H9 (cell line): ENCODE results near the gene RNF113B. TPM values are rescaled to one million over a fixed set of nuclear protein-coding genes. Genes with fewer than 3 reads are reported as not detected.
A peak's percentile ranks its signal among the peaks of the same experiment; 100 is the strongest.

ENCODE experiments used
- DNase-seq: peaks from one replicate; pipeline ENCODE4 v3.0.0-alpha.2; 2017
- H2AFZ ChIP-seq: one replicate; pipeline ENCODE4 v1.6.1; 2013; ENCODE audit warnings: mild to moderate bottlenecking, low read length, control low read depth, moderate library complexity
- H2AK5ac ChIP-seq: 2 replicates; pipeline ENCODE4 v1.6.1; 2013; ENCODE audit warnings: low read length, control low read depth, mixed read lengths; ENCODE audit not compliant: insufficient read length
- H2BK120ac ChIP-seq: one replicate; pipeline ENCODE4 v1.6.1; 2013; ENCODE audit warnings: low read depth, mild to moderate bottlenecking, low read length, control low read depth, inconsistent platforms; ENCODE audit not compliant: poor library complexity, severe bottlenecking
- H2BK12ac ChIP-seq: 2 replicates; pipeline ENCODE4 v1.6.1; 2013; ENCODE audit warnings: low read length, control low read depth, mixed read lengths, low read depth; ENCODE audit not compliant: insufficient read length
- H2BK15ac ChIP-seq: 2 replicates; pipeline ENCODE4 v1.6.1; 2013; ENCODE audit warnings: low read depth, low read length, control low read depth
- H2BK20ac ChIP-seq: one replicate; pipeline ENCODE4 v1.6.1; 2013; ENCODE audit warnings: low read depth, mild to moderate bottlenecking, low read length, control low read depth, inconsistent platforms; ENCODE audit not compliant: poor library complexity, severe bottlenecking
- H2BK5ac ChIP-seq: 2 replicates; pipeline ENCODE4 v1.6.1; 2013; ENCODE audit warnings: low read length, control low read depth, mixed read lengths; ENCODE audit not compliant: insufficient read length
- H3K14ac ChIP-seq: 2 replicates; pipeline ENCODE4 v1.6.1; 2013; ENCODE audit warnings: low read length, control low read depth; ENCODE audit not compliant: insufficient read depth
- H3K18ac ChIP-seq: 2 replicates; pipeline ENCODE4 v1.6.1; 2013; ENCODE audit warnings: low read depth, mild to moderate bottlenecking, mixed read lengths, low read length, control low read depth; ENCODE audit not compliant: insufficient read length
- H3K23ac ChIP-seq: 2 replicates; pipeline ENCODE4 v1.6.1; 2013; ENCODE audit warnings: low read length, control low read depth, mixed read lengths, low read depth; ENCODE audit not compliant: insufficient read length
- H3K23me2 ChIP-seq: 2 replicates; pipeline ENCODE4 v1.6.1; 2013; ENCODE audit warnings: low read depth, mild to moderate bottlenecking, mixed read lengths, low read length, control low read depth; ENCODE audit not compliant: insufficient read length, poor library complexity, severe bottlenecking
- H3K27ac ChIP-seq: 2 replicates; pipeline ENCODE4 v1.5.1; 2013; ENCODE audit warnings: low read length, control low read depth, mixed read lengths, low read depth; ENCODE audit not compliant: insufficient read length
- H3K27me3 ChIP-seq: 2 replicates; pipeline ENCODE4 v1.6.1; 2013; ENCODE audit warnings: low read length, control low read depth, inconsistent platforms; ENCODE audit not compliant: insufficient read depth
- H3K4ac ChIP-seq: 2 replicates; pipeline ENCODE4 v1.6.1; 2013; ENCODE audit warnings: low read depth, mild to moderate bottlenecking, control low read depth, inconsistent platforms, low read length, moderate library complexity
- H3K4me1 ChIP-seq: 2 replicates; pipeline ENCODE4 v1.6.1; 2013; ENCODE audit warnings: low read length, control low read depth, inconsistent platforms; ENCODE audit not compliant: insufficient read depth
- H3K4me2 ChIP-seq: 2 replicates; pipeline ENCODE4 v1.6.1; 2013; ENCODE audit warnings: low read length, control low read depth, mixed read lengths; ENCODE audit not compliant: insufficient read length, insufficient read depth
- H3K56ac ChIP-seq: 2 replicates; pipeline ENCODE4 v1.6.1; 2013; ENCODE audit warnings: low read depth, mild to moderate bottlenecking, mixed read lengths, low read length, control low read depth; ENCODE audit not compliant: insufficient read length
- H3K79me1 ChIP-seq: 2 replicates; pipeline ENCODE4 v1.6.1; 2013; ENCODE audit warnings: low read depth, mild to moderate bottlenecking, moderate library complexity, low read length, control low read depth, inconsistent platforms; ENCODE audit not compliant: insufficient read depth, poor library complexity, severe bottlenecking
- H3K79me2 ChIP-seq: 2 replicates; pipeline ENCODE4 v1.6.1; 2013; ENCODE audit warnings: low read length, control low read depth, inconsistent platforms; ENCODE audit not compliant: insufficient read depth
- H3K9ac ChIP-seq: 2 replicates; pipeline ENCODE4 v1.6.1; 2013; ENCODE audit warnings: low read length, control low read depth, mixed read lengths; ENCODE audit not compliant: insufficient read length; ENCODE audit errors: extremely low read depth
- H3K9me3 ChIP-seq: one replicate; pipeline ENCODE4 v1.6.1; 2013; ENCODE audit warnings: low read depth, low read length, inconsistent platforms; ENCODE audit not compliant: control insufficient read depth
- H3T11ph ChIP-seq: one replicate; pipeline ENCODE4 v1.6.1; 2013; ENCODE audit warnings: mild to moderate bottlenecking, low read length, control low read depth, inconsistent platforms
- H4K20me1 ChIP-seq: one replicate; pipeline ENCODE4 v1.6.1; 2013; ENCODE audit not compliant: control insufficient read depth, insufficient read length, insufficient read depth
- H4K5ac ChIP-seq: 2 replicates; pipeline ENCODE4 v1.6.1; 2013; ENCODE audit warnings: low read depth, mild to moderate bottlenecking, mixed read lengths, low read length, control low read depth; ENCODE audit not compliant: insufficient read length
- H4K8ac ChIP-seq: replicated peaks from 2 replicates; pipeline ENCODE4 v1.6.1; 2013; ENCODE audit warnings: low read length, control low read depth, mixed read lengths, low read depth; ENCODE audit not compliant: insufficient read length
- H4K91ac ChIP-seq: 2 replicates; pipeline ENCODE4 v1.6.1; 2013; ENCODE audit warnings: low read depth, mild to moderate bottlenecking, moderate library complexity, mixed read lengths, low read length, control low read depth; ENCODE audit not compliant: insufficient read length
- H3K27ac Mint-ChIP-seq, 3 experiments: 2 replicates in 2 of 3; 3 replicates in 1 of 3; pipeline ENCODE4 v1.8.0; 2020 to 2021; ENCODE audit warnings: mixed read lengths in 3 of 3, mild to moderate bottlenecking in 1 of 3, moderate library complexity in 1 of 3
- H3K27me3 Mint-ChIP-seq: 2 replicates; pipeline ENCODE4 v1.8.0; 2021; ENCODE audit warnings: low read depth, mild to moderate bottlenecking, moderate library complexity, mixed read lengths
- H3K36me3 Mint-ChIP-seq, 3 experiments: 2 replicates in 2 of 3; 3 replicates in 1 of 3; pipeline ENCODE4 v1.8.0; 2020 to 2021; ENCODE audit warnings: low read depth in 3 of 3, mixed read lengths in 3 of 3; ENCODE audit not compliant: insufficient read depth in 1 of 3
- H3K4me1 Mint-ChIP-seq, 2 experiments: 2 replicates each; pipeline ENCODE4 v1.8.0; 2020; ENCODE audit warnings: mixed read lengths in 2 of 2
- H3K4me3 Mint-ChIP-seq, 2 experiments: 2 replicates in 1 of 2; 3 replicates in 1 of 2; pipeline ENCODE4 v1.8.0; 2020 to 2021; ENCODE audit warnings: mild to moderate bottlenecking in 2 of 2, mixed read lengths in 2 of 2, moderate library complexity in 1 of 2
- H3K9me3 Mint-ChIP-seq, 2 experiments: 2 replicates in 1 of 2; 3 replicates in 1 of 2; pipeline ENCODE4 v1.8.0; 2020; ENCODE audit warnings: mild to moderate bottlenecking in 2 of 2, mixed read lengths in 2 of 2, moderate library complexity in 1 of 2
- WGBS: extraction: QIAGEN DNeasy Blood & Tissue Kit; methylation state at CpG from one replicate; pipeline ENCODE4 v1.1.7; 2013; ENCODE audit warnings: missing lambda C conversion rate, low lambda C conversion rate, mixed read lengths; ENCODE audit not compliant: insufficient read length; ENCODE audit errors: extremely low coverage; 5-methylcytosine and 5-hydroxymethylcytosine counted together
- total RNA-seq: library from RNA; stranded (reverse); gene quantifications from 2 replicates; pipeline ENCODE4 v1.2.1, GENCODE V29; 2021
- TF ChIP-seq, protein P1 (sequence below): fragments of 200-600 bp; sonication (generic); conservative IDR thresholded peaks from 3 replicates; pipeline ENCODE4 v1.8.0; 2021; ENCODE audit warnings: antibody characterized with exemption, mild to moderate bottlenecking

Gene RNF113B
- total RNA-seq, 1 experiment from 2014 or later: not detected

DNA sequence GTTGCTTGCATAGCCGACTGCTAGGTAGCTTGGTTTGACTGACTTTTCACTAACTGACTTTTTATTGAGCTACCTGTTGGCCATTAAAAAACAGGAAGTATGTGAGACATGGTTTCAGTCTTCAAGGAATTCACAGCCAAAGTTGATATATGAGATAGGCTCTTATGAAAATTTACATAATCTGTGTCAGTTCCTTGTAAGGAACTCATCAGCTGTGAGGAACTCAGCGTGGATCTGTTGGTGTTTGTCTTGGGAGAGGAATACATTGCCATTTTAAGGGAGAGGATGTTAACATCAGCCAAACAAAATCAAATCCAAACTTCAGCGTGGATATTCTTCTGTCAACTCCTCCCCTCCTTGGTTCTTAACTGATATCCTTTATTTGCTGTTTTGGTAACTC, 2.0 kb downstream of the RNF113B start:
- no peak overlapping the region for H2BK15ac ChIP-seq
- no peak overlapping the region for H2AFZ ChIP-seq
- H3K4me1 Mint-ChIP-seq: peaks cover 59 to 63% of the 10 kb centered on the region in 2 experiments
- H3K27me3 ChIP-seq: no peaks in the 10 kb centered on the region
- H3K27ac Mint-ChIP-seq: peak overlapping the region in 1 of 3 experiments; percentile 69; a peak in 4 of 7 replicates
- no peaks in the 10 kb centered on the region for H3K9me3 Mint-ChIP-seq
- H3K4me1 ChIP-seq: peaks cover 29% of the 10 kb centered on the region
- no peak overlapping the region for H3K4ac ChIP-seq
- H3K36me3 Mint-ChIP-seq: peaks cover 4 to 16% (median 15%) of the 10 kb centered on the region in 3 experiments; a peak in 5 of 7 replicates
- no peak overlapping the region for H3K4me2 ChIP-seq
- peaks cover 2% of the 10 kb centered on the region for H3K79me1 ChIP-seq
- no peaks in the 10 kb centered on the region for H3K27me3 Mint-ChIP-seq
- no peaks in the 10 kb centered on the region for H3K9me3 ChIP-seq
- H4K8ac ChIP-seq: no peak overlapping the region
- H3K27ac ChIP-seq: no peak overlapping the region
- no peaks in the 10 kb centered on the region for H4K20me1 ChIP-seq
- no peaks in the 10 kb centered on the region for H3K23me2 ChIP-seq
- no peak overlapping the region for H3K4me3 Mint-ChIP-seq
- TF ChIP-seq, protein P1, sequence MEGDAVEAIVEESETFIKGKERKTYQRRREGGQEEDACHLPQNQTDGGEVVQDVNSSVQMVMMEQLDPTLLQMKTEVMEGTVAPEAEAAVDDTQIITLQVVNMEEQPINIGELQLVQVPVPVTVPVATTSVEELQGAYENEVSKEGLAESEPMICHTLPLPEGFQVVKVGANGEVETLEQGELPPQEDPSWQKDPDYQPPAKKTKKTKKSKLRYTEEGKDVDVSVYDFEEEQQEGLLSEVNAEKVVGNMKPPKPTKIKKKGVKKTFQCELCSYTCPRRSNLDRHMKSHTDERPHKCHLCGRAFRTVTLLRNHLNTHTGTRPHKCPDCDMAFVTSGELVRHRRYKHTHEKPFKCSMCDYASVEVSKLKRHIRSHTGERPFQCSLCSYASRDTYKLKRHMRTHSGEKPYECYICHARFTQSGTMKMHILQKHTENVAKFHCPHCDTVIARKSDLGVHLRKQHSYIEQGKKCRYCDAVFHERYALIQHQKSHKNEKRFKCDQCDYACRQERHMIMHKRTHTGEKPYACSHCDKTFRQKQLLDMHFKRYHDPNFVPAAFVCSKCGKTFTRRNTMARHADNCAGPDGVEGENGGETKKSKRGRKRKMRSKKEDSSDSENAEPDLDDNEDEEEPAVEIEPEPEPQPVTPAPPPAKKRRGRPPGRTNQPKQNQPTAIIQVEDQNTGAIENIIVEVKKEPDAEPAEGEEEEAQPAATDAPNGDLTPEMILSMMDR: no peak
- H3K18ac ChIP-seq: no peak overlapping the region
- H2BK5ac ChIP-seq: no peak overlapping the region
- H4K5ac ChIP-seq: no peak overlapping the region
- H3T11ph ChIP-seq: no peak overlapping the region
- no peak overlapping the region for H2AK5ac ChIP-seq
- no peak overlapping the region for H2BK12ac ChIP-seq
- H2BK120ac ChIP-seq: no peak overlapping the region
- H4K91ac ChIP-seq: no peak overlapping the region
- H3K14ac ChIP-seq: no peak overlapping the region
- no peak overlapping the region for H3K23ac ChIP-seq
- H2BK20ac ChIP-seq: no peak overlapping the region
- H3K79me2 ChIP-seq: peaks cover 4% of the 10 kb centered on the region; the same call in 1 of the 2 replicates
- DNase-seq: no peak
- H3K9ac ChIP-seq: no peak overlapping the region
- no CpG with 5 or more reads among the region's 3 CpGs for WGBS
- H3K56ac ChIP-seq: no peak overlapping the region
